GM23248 (cell line): ENCODE data around the gene MYO5C. TPM values are rescaled to one million over a fixed set of nuclear protein-coding genes. Genes with fewer than 3 reads are reported as not detected.
"Not testable (repeated sequence)": the region's sequence is repeated elsewhere in the genome, so short reads cannot be mapped to it uniquely, and the experiment has no call there.

Source experiments
- DNase-seq: peaks from one replicate; pipeline ENCODE4 v3.0.0-alpha.2; 2015
- H2AFZ ChIP-seq: fragments of 200-600 bp; sonication (generic); 2 replicates; pipeline ENCODE4 v1.6.1; 2016; ENCODE audit warnings: antibody characterized with exemption
- H3F3A ChIP-seq: fragments of 200-600 bp; sonication (generic); 2 replicates; pipeline ENCODE4 v1.6.1; 2016; ENCODE audit warnings: mild to moderate bottlenecking, antibody characterized with exemption, mixed run types; ENCODE audit not compliant: insufficient read depth
- H3K27ac ChIP-seq: fragments of 200-600 bp; sonication (generic); 2 replicates; pipeline ENCODE4 v1.5.1; 2016; ENCODE audit warnings: mild to moderate bottlenecking
- H3K27me3 ChIP-seq: fragments of 200-600 bp; sonication (generic); replicated peaks from 2 replicates; pipeline ENCODE4 v1.6.1; 2016; ENCODE audit warnings: mild to moderate bottlenecking; ENCODE audit not compliant: insufficient read depth
- H3K36me3 ChIP-seq: fragments of 200-600 bp; sonication (generic); 2 replicates; pipeline ENCODE4 v1.6.1; 2016; ENCODE audit warnings: low read depth, mild to moderate bottlenecking
- H3K4me1 ChIP-seq: fragments of 200-600 bp; sonication (generic); 2 replicates; pipeline ENCODE4 v1.6.1; 2016; ENCODE audit warnings: mild to moderate bottlenecking; ENCODE audit not compliant: insufficient read depth
- H3K4me2 ChIP-seq: fragments of 200-600 bp; sonication (generic); one replicate; pipeline ENCODE4 v1.6.1; 2016; ENCODE audit warnings: mild to moderate bottlenecking; ENCODE audit not compliant: unreplicated experiment
- H3K4me3 ChIP-seq: fragments of 200-600 bp; sonication (generic); 2 replicates; pipeline ENCODE4 v1.5.1; 2016; ENCODE audit warnings: mild to moderate bottlenecking
- H3K79me2 ChIP-seq: fragments of 200-600 bp; sonication (generic); 2 replicates; pipeline ENCODE4 v1.6.1; 2016; ENCODE audit warnings: mild to moderate bottlenecking; ENCODE audit not compliant: insufficient read depth
- H3K9ac ChIP-seq: fragments of 200-600 bp; sonication (generic); 2 replicates; pipeline ENCODE4 v1.6.1; 2016; ENCODE audit warnings: mild to moderate bottlenecking
- H3K9me2 ChIP-seq: fragments of 200-600 bp; sonication (generic); 2 replicates; pipeline ENCODE4 v1.6.1; 2016; ENCODE audit warnings: mixed run types, mild to moderate bottlenecking, moderate library complexity; ENCODE audit not compliant: insufficient read depth
- H3K9me3 ChIP-seq: fragments of 200-600 bp; sonication (generic); one replicate; pipeline ENCODE4 v1.6.1; 2017; ENCODE audit warnings: low read depth
- H4K20me1 ChIP-seq: fragments of 200-600 bp; sonication (generic); 2 replicates; pipeline ENCODE4 v1.6.0; 2016; ENCODE audit not compliant: insufficient read depth
- EZH2 ChIP-seq: fragments of 200-600 bp; sonication (generic); IDR thresholded peaks from 2 replicates; pipeline ENCODE4 v1.6.1; 2018; ENCODE audit warnings: antibody characterized with exemption, mild to moderate bottlenecking; ENCODE audit not compliant: insufficient read depth, poor library complexity, severe bottlenecking
- EZH2phosphoT487 ChIP-seq: fragments of 200-600 bp; sonication (generic); IDR thresholded peaks from 2 replicates; pipeline ENCODE4 v1.6.1; 2018; ENCODE audit warnings: antibody characterized with exemption, moderate library complexity, mild to moderate bottlenecking, low read depth; ENCODE audit not compliant: insufficient read depth
- WGBS, 2 experiments: methylation state at CpG; one replicate each; pipeline ENCODE4 v1.1.6; 2015 to 2017; ENCODE audit warnings: low lambda C conversion rate in 2 of 2, low coverage in 1 of 2; ENCODE audit errors: missing lambda C conversion rate in 2 of 2; 5-methylcytosine and 5-hydroxymethylcytosine counted together
- in situ Hi-C: fragments of 300-500 bp; cut with MboI; formaldehyde crosslinking; loops from 2 replicates; pipeline ENCODE4 v1.15.0; 2020
- polyA plus RNA-seq: library from polyadenylated mRNA; unstranded; fragments of >200 nt; fragmentation: Nextera tagmentation; extraction: Ambion mirVana; gene quantifications from 2 replicates; pipeline ENCODE4 v1.2.1, GENCODE V29; 2016
- total RNA-seq: library from RNA; depleted of rRNA; stranded (reverse); fragments of >200 nt; shearing (Covaris generic); gene quantifications from 2 replicates; pipeline ENCODE4 v1.2.3, GENCODE V29; 2014

Gene MYO5C
- total and polyA plus RNA-seq, 2 experiments from 2014 or later: not detected

- no peaks in the 10 kb centered on the region for H3F3A ChIP-seq
- H3K4me3 ChIP-seq: no peak overlapping the region
- no peak overlapping the region for H2AFZ ChIP-seq
- TF ChIP-seq EZH2: no peak
- TF ChIP-seq EZH2phosphoT487: no peak
- H3K4me1 ChIP-seq: no peaks in the 10 kb centered on the region
- no peak for DNase-seq
- no peaks in the 10 kb centered on the region for H3K27me3 ChIP-seq
- no peaks in the 10 kb centered on the region for H4K20me1 ChIP-seq
- no peaks in the 10 kb centered on the region for H3K9me3 ChIP-seq
- H3K27ac ChIP-seq: no peak overlapping the region
- in situ Hi-C loops: no loop called here
- H3K9ac ChIP-seq: no peak overlapping the region
- H3K4me2 ChIP-seq: no peak overlapping the region
- no peaks in the 10 kb centered on the region for H3K9me2 ChIP-seq
- WGBS, 2 experiments: 67 to 69% methylated on average over 20 of the region's 20 CpGs
- no peaks in the 10 kb centered on the region for H3K79me2 ChIP-seq
- no peaks in the 10 kb centered on the region for H3K36me3 ChIP-seq
Measured at GRCh38 chr15:52243697-52244555, 51.7 kb downstream of the MYO5C start.

GRCh38 chr15:52243286-52243685 is 52.3 kb downstream of the MYO5C start:
- Histone ChIP-seq H3K4me3 (no peak overlapping the region), H3K9ac (no peak overlapping the region), H3F3A (no peaks in the 10 kb centered on the region), H3K9me3 (no peaks in the 10 kb centered on the region), H3K79me2 (no peaks in the 10 kb centered on the region), H3K36me3 (no peaks in the 10 kb centered on the region), H4K20me1 (no peaks in the 10 kb centered on the region), H3K27me3 (no peaks in the 10 kb centered on the region), H3K27ac (no peak overlapping the region), H3K9me2 (no peaks in the 10 kb centered on the region), H3K4me2 (no peak overlapping the region), H2AFZ (no peak overlapping the region), H3K4me1 (no peaks in the 10 kb centered on the region)
- DNase-seq: no peak
- in situ Hi-C loops: no loop called here
- TF ChIP-seq EZH2: no peak
- TF ChIP-seq EZH2phosphoT487: no peak
- WGBS, 2 experiments: 79 to 92% methylated on average over 7 of the region's 7 CpGs

- Histone ChIP-seq H3K4me2 (no peak overlapping the region), H4K20me1 (no peaks in the 10 kb centered on the region), H3K4me1 (no peaks in the 10 kb centered on the region), H3K4me3 (no peak overlapping the region), H3K9me3 (no peaks in the 10 kb centered on the region), H2AFZ (no peak overlapping the region), H3K79me2 (no peaks in the 10 kb centered on the region), H3K27ac (no peak overlapping the region), H3K9me2 (no peaks in the 10 kb centered on the region), H3K36me3 (no peaks in the 10 kb centered on the region), H3F3A (no peaks in the 10 kb centered on the region), H3K27me3 (no peaks in the 10 kb centered on the region), H3K9ac (no peak overlapping the region)
- TF ChIP-seq EZH2phosphoT487 (no peak), EZH2 (no peak)
- in situ Hi-C loops: no loop called here
- no peak for DNase-seq
- WGBS, 2 experiments: 58 to 66% methylated on average over 4 of the region's 4 CpGs
Measured at GRCh38 chr15:52241489-52241888, 54.1 kb downstream of the MYO5C start.

- TF ChIP-seq EZH2 (no peak), EZH2phosphoT487 (no peak)
- H2AFZ ChIP-seq: no peak overlapping the region
- no peaks in the 10 kb centered on the region for H3K9me2 ChIP-seq
- no peaks in the 10 kb centered on the region for H3K36me3 ChIP-seq
- no peaks in the 10 kb centered on the region for H3K4me1 ChIP-seq
- no peaks in the 10 kb centered on the region for H4K20me1 ChIP-seq
- no peak overlapping the region for H3K4me3 ChIP-seq
- in situ Hi-C loops: no loop called here
- no peak for DNase-seq
- no peaks in the 10 kb centered on the region for H3K79me2 ChIP-seq
- no peaks in the 10 kb centered on the region for H3F3A ChIP-seq
- H3K9ac ChIP-seq: no peak overlapping the region
- no peaks in the 10 kb centered on the region for H3K9me3 ChIP-seq
- no peaks in the 10 kb centered on the region for H3K27me3 ChIP-seq
- no peak overlapping the region for H3K27ac ChIP-seq
- H3K4me2 ChIP-seq: no peak overlapping the region
- 75 to 80% methylated on average over 3 of the region's 3 CpGs for WGBS, 2 experiments
Measured at GRCh38 chr15:52240166-52240565, 55.4 kb downstream of the MYO5C start.

GRCh38 chr15:52238989-52239525 is 56.5 kb downstream of the MYO5C start:
- H3K9me2 ChIP-seq, H3K27me3 ChIP-seq, H3K4me1 ChIP-seq, H3K36me3 ChIP-seq, H4K20me1 ChIP-seq, DNase-seq, H2AFZ ChIP-seq, H3K4me2 ChIP-seq, in situ Hi-C loops, H3K4me3 ChIP-seq, H3K9me3 ChIP-seq, H3K9ac ChIP-seq, H3K79me2 ChIP-seq, H3K27ac ChIP-seq, H3F3A ChIP-seq: not testable (repeated sequence)
- WGBS, 2 experiments: 88 to 91% methylated on average over 13 of the region's 13 CpGs
